GM21529 (cell line): ENCODE measurements around the gene HSPH1.

Experiments used
- ATAC-seq: cut with Tn5 transposase; IDR thresholded peaks from one replicate; pipeline ENCODE4 v1.9.1; 2021; ENCODE audit not compliant: unreplicated experiment

Gene HSPH1

GRCh38 chr13:31161557-31162150, at the start of gene HSPH1:
Gene HSPH1, minus strand, starts transcription at chr13:31161904. Its CDS starts 322 bp downstream, at chr13:31161582.
- peak; percentile 83 for ATAC-seq

GRCh38 chr13:31209841-31210210, 48.1 kb upstream of the HSPH1 start:
- no peak for ATAC-seq

- no peak for ATAC-seq
Observed at GRCh38 chr13:31209172-31209840, 47.6 kb upstream of the HSPH1 start.

- ATAC-seq = no peak
Observed at GRCh38 chr13:31208559-31209122, 46.9 kb upstream of the HSPH1 start.

- no peak for ATAC-seq
Observed at GRCh38 chr13:31207661-31208552, 46.2 kb upstream of the HSPH1 start.

- no peak for ATAC-seq
Observed at GRCh38 chr13:31204592-31204991, 42.9 kb upstream of the HSPH1 start.

GRCh38 chr13:31201341-31202031, 39.8 kb upstream of the HSPH1 start:
- ATAC-seq = no peak

- ATAC-seq = peak; percentile 23
Observed at GRCh38 chr13:31200637-31200971, 38.9 kb upstream of the HSPH1 start.

- peak; percentile 84 for ATAC-seq
Observed at GRCh38 chr13:31199849-31200636, 38.3 kb upstream of the HSPH1 start, which contains the start of gene B3GLCT. Gene B3GLCT, plus strand, starts transcription at chr13:31199975. Its CDS starts 110 bp downstream, at chr13:31200085.

- no peak for ATAC-seq
Observed at GRCh38 chr13:31199527-31199848, 37.8 kb upstream of the HSPH1 start.

GRCh38 chr13:31198519-31198918, 36.8 kb upstream of the HSPH1 start:
- no peak for ATAC-seq

- ATAC-seq = no peak
Observed at GRCh38 chr13:31196992-31197391, 35.3 kb upstream of the HSPH1 start.

GRCh38 chr13:31195616-31196015, 33.9 kb upstream of the HSPH1 start:
- ATAC-seq = no peak

- ATAC-seq = no peak
Observed at GRCh38 chr13:31192306-31192705, 30.6 kb upstream of the HSPH1 start.

- no peak for ATAC-seq
Observed at GRCh38 chr13:31191748-31192147, 30.0 kb upstream of the HSPH1 start.

GRCh38 chr13:31184981-31185645, 23.4 kb upstream of the HSPH1 start:
- no peak for ATAC-seq

- ATAC-seq = no peak
Observed at GRCh38 chr13:31184451-31184850, 22.7 kb upstream of the HSPH1 start.

GRCh38 chr13:31182987-31183386, 21.3 kb upstream of the HSPH1 start:
- ATAC-seq = no peak

- no peak for ATAC-seq
Observed at GRCh38 chr13:31179754-31180153, 18.1 kb upstream of the HSPH1 start.

- ATAC-seq = no peak
Observed at GRCh38 chr13:31179241-31179640, 17.5 kb upstream of the HSPH1 start.
